Activated T-cell treated with anti-CD3 and anti-CD28 coated beads, Interleukin-2, amount 50 U/mL, for 72 hours (primary cell): ENCODE measurements around the gene CD109. TPM values are rescaled to one million over a fixed set of nuclear protein-coding genes. Genes with fewer than 3 reads are reported as not detected.

Source experiments
- ATAC-seq, 2 donors: fragments of 150-1000 bp; cut with Tn5 transposase; replicated peaks in 1 of 2; 2 replicates each; pipeline ENCODE4 v1.10.0; 2021; ENCODE audit warnings: moderate library complexity in 2 of 2, mild to moderate bottlenecking in 1 of 2
- DNase-seq, 2 donors: peaks; one replicate each; pipeline ENCODE4 v3.0.0; 2021 to 2022; ENCODE audit warnings: mixed read lengths in 1 of 2
- H3K27ac Mint-ChIP-seq: one replicate; pipeline ENCODE4 v1.8.0; 2022; ENCODE audit warnings: mild to moderate bottlenecking, moderate library complexity, mixed read lengths
- H3K27me3 Mint-ChIP-seq: one replicate; pipeline ENCODE4 v1.8.0; 2022; ENCODE audit warnings: low read depth, mixed read lengths
- H3K36me3 Mint-ChIP-seq, 2 donors: one replicate each; pipeline ENCODE4 v1.8.0; 2022; ENCODE audit warnings: mixed read lengths in 2 of 2, mild to moderate bottlenecking in 1 of 2; ENCODE audit not compliant: insufficient read depth in 2 of 2
- H3K4me1 Mint-ChIP-seq: one replicate; pipeline ENCODE4 v1.8.0; 2022; ENCODE audit warnings: low read depth, mixed read lengths
- H3K4me3 Mint-ChIP-seq, 2 donors: one replicate each; pipeline ENCODE4 v1.8.0; 2022; ENCODE audit warnings: mild to moderate bottlenecking in 2 of 2, mixed read lengths in 2 of 2, moderate library complexity in 2 of 2
- H3K9me3 Mint-ChIP-seq, 2 donors: one replicate each; pipeline ENCODE4 v1.8.0; 2022; ENCODE audit warnings: mixed read lengths in 2 of 2
- total RNA-seq, 2 donors: library from RNA; stranded (reverse); gene quantifications; one replicate each; pipeline ENCODE4 v1.2.3, GENCODE V29; 2022

CD109 gene
- total RNA-seq, 2 donors from 2014 or later, result 14.9 to 21.6 TPM

DNA sequence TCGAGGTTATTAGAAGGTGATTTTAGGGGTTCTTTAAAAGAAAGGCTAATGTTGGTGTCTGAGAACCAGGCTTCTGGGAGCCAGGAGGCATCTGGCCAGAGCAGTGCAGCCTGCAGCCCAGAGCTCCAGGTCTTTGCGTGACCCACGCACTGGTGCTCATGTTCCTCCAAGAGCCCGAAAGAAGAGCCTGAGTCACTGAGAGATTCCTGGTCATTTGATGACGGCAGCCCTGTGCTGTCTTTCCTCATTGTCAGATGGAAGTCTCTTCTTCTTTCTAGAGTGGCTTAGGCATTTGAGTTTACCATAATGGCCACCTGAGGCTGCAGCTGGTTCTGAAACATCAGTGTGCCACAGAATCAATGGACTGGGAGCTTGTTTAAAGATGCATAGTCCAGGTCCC lies 46.4 kb downstream of the CD109 start:
- no peak overlapping the region for H3K27ac Mint-ChIP-seq
- no peaks in the 10 kb centered on the region for H3K9me3 Mint-ChIP-seq
- peaks cover 0 to 1% of the 10 kb centered on the region in 2 donors for H3K36me3 Mint-ChIP-seq
- H3K27me3 Mint-ChIP-seq, result no peaks in the 10 kb centered on the region
- H3K4me3 Mint-ChIP-seq, result no peak overlapping the region
- no peak for ATAC-seq
- no peak for DNase-seq
- no peaks in the 10 kb centered on the region for H3K4me1 Mint-ChIP-seq

DNA sequence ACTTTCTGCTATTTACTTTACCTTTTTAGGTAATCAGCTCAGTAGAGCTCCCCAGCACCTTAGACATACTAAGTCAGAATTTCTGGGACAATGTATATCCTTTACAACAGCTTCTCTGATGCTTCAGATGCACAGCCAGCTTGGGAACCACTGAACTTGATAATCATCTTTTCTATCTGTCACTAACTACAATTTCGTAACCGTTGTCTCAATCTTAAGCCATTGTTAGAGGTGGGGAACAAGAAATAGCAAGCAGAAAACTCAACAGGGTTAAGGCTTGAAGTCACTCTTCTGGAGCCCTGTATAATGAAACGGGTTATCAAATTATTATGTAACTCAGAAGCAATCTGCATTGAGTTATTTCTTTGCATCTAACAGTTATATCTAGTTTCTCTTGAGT lies 47.1 kb downstream of the CD109 start:
- no peaks in the 10 kb centered on the region for H3K4me1 Mint-ChIP-seq
- no peak overlapping the region for H3K4me3 Mint-ChIP-seq
- peaks cover 0 to 1% of the 10 kb centered on the region in 2 donors for H3K36me3 Mint-ChIP-seq
- H3K9me3 Mint-ChIP-seq, result no peaks in the 10 kb centered on the region
- ATAC-seq, result no peak
- DNase-seq, result no peak
- H3K27ac Mint-ChIP-seq, result no peak overlapping the region
- H3K27me3 Mint-ChIP-seq, result no peaks in the 10 kb centered on the region

DNA sequence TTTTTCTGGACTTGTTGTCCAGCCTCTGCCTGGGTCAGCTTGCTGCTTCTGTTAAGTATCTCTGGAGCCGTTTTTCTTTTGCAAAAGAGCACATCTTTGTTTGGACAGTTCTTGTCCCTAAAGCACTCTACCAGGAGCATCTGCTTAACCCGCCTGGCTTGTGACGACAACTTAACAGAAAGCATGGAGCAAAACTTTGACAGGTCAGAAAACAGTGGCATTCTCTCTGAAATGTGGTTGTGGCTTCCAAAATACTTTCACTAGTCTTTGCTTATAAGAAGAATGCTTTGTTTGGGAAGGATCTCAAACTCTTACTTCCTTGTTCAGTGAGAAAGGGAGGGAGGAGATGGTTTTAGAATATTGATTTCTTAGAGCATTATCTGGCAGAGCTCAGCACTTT lies 47.6 kb downstream of the CD109 start:
- DNase-seq, result no peak
- no peak for ATAC-seq
- Mint-ChIP-seq H3K4me1 (no peaks in the 10 kb centered on the region), H3K27ac (no peak overlapping the region), H3K4me3 (no peak overlapping the region), H3K9me3 (no peaks in the 10 kb centered on the region), H3K27me3 (no peaks in the 10 kb centered on the region), H3K36me3 (peaks cover 0 to 1% of the 10 kb centered on the region in 2 donors)

GRCh38 chr6:73746787-73747186 lies 50.8 kb downstream of the CD109 start:
- Mint-ChIP-seq H3K36me3 (no peaks in the 10 kb centered on the region), H3K27ac (no peak overlapping the region), H3K4me3 (no peak overlapping the region), H3K4me1 (no peaks in the 10 kb centered on the region), H3K9me3 (no peaks in the 10 kb centered on the region), H3K27me3 (no peaks in the 10 kb centered on the region)
- ATAC-seq (no peak), DNase-seq (no peak)

- ATAC-seq, result peak; percentile 81 to 95
- Mint-ChIP-seq H3K27ac (no peak overlapping the region), H3K9me3 (no peaks in the 10 kb centered on the region), H3K4me3 (no peak overlapping the region), H3K4me1 (no peaks in the 10 kb centered on the region), H3K27me3 (no peaks in the 10 kb centered on the region), H3K36me3 (no peaks in the 10 kb centered on the region)
- DNase-seq, result no peak
Observed at GRCh38 chr6:73747289-73747688, 51.3 kb downstream of the CD109 start.

GRCh38 chr6:73752943-73753342 lies 56.9 kb downstream of the CD109 start:
- no peaks in the 10 kb centered on the region for H3K4me1 Mint-ChIP-seq
- DNase-seq (no peak), ATAC-seq (no peak)
- no peak overlapping the region for H3K27ac Mint-ChIP-seq
- H3K27me3 Mint-ChIP-seq, result no peaks in the 10 kb centered on the region
- H3K4me3 Mint-ChIP-seq, result no peak overlapping the region
- H3K9me3 Mint-ChIP-seq, result no peaks in the 10 kb centered on the region
- no peaks in the 10 kb centered on the region for H3K36me3 Mint-ChIP-seq

- ATAC-seq (no peak), DNase-seq (no peak)
- H3K27ac Mint-ChIP-seq, result no peak overlapping the region
- H3K4me1 Mint-ChIP-seq, result no peaks in the 10 kb centered on the region
- peaks cover 2 to 26% of the 10 kb centered on the region in 2 donors for H3K36me3 Mint-ChIP-seq
- no peaks in the 10 kb centered on the region for H3K27me3 Mint-ChIP-seq
- no peaks in the 10 kb centered on the region for H3K9me3 Mint-ChIP-seq
- no peak overlapping the region for H3K4me3 Mint-ChIP-seq
Observed at GRCh38 chr6:73766040-73766439, 70.0 kb downstream of the CD109 start.

GRCh38 chr6:73768558-73768957 lies 72.6 kb downstream of the CD109 start:
- H3K9me3 Mint-ChIP-seq, result no peaks in the 10 kb centered on the region
- H3K4me3 Mint-ChIP-seq, result no peak overlapping the region
- DNase-seq, result no peak
- peaks cover 2 to 24% of the 10 kb centered on the region in 2 donors for H3K36me3 Mint-ChIP-seq
- no peak for ATAC-seq
- no peaks in the 10 kb centered on the region for H3K27me3 Mint-ChIP-seq
- no peak overlapping the region for H3K27ac Mint-ChIP-seq
- no peaks in the 10 kb centered on the region for H3K4me1 Mint-ChIP-seq

- DNase-seq (no peak), ATAC-seq (no peak)
- H3K4me3 Mint-ChIP-seq, result no peak overlapping the region
- H3K27ac Mint-ChIP-seq, result no peak overlapping the region
- no peaks in the 10 kb centered on the region for H3K4me1 Mint-ChIP-seq
- no peaks in the 10 kb centered on the region for H3K9me3 Mint-ChIP-seq
- H3K27me3 Mint-ChIP-seq, result no peaks in the 10 kb centered on the region
- peaks cover 2 to 14% of the 10 kb centered on the region in 2 donors for H3K36me3 Mint-ChIP-seq
Observed at GRCh38 chr6:73769976-73770375, 74.0 kb downstream of the CD109 start.

DNA sequence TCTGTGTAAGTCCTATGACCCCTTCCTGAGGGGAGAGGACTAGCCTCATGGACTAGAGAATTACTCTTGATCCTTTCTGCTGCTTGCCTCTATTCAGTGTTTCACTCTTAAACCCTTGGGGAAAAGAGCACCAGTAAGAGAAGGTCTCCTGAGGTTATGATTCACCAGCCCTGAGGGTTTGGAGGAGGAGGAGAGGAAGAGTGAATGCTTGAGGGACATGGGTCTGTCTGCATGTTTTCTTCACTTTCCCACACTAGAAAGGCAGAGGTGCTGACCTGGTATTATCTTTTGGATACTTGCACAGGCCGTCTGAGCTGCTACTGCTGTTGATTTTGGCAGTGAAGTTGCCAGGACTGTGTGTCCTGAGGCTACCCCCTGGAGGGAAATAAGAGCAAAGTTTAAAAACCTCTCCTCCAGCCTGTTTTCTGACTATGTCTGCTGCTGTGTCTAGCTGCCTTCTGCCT lies 78.3 kb downstream of the CD109 start:
- H3K27ac Mint-ChIP-seq, result no peak overlapping the region
- no peaks in the 10 kb centered on the region for H3K9me3 Mint-ChIP-seq
- no peaks in the 10 kb centered on the region for H3K27me3 Mint-ChIP-seq
- DNase-seq, result no peak
- no peak overlapping the region for H3K4me3 Mint-ChIP-seq
- peaks cover 0 to 2% of the 10 kb centered on the region in 2 donors for H3K36me3 Mint-ChIP-seq
- ATAC-seq, result no peak
- H3K4me1 Mint-ChIP-seq, result no peaks in the 10 kb centered on the region

DNA sequence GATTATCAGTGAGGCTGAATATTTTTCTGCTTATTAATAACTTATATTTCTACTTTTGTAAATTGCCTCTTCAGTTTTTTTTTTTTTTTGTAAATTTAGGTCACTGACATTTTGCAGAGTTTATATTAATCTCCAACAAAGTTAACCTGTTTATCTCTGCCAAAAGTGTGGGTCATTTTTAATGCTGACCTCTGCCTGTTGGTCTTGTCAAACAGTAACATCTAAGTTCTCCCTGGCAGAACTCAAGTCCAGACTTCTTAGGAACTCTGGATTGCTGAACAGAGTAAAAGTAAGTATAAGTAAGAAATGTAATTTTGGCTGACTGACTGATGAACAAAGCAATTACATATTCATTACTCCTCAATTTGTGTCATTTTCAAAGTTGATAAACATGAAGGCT lies 83.9 kb downstream of the CD109 start:
- no peaks in the 10 kb centered on the region for H3K4me1 Mint-ChIP-seq
- DNase-seq (no peak), ATAC-seq (no peak)
- H3K9me3 Mint-ChIP-seq, result no peaks in the 10 kb centered on the region
- no peak overlapping the region for H3K27ac Mint-ChIP-seq
- no peaks in the 10 kb centered on the region for H3K27me3 Mint-ChIP-seq
- no peak overlapping the region for H3K4me3 Mint-ChIP-seq
- H3K36me3 Mint-ChIP-seq, result peaks cover 0 to 2% of the 10 kb centered on the region in 2 donors

- Mint-ChIP-seq H3K9me3 (no peaks in the 10 kb centered on the region), H3K27me3 (no peaks in the 10 kb centered on the region), H3K4me1 (no peaks in the 10 kb centered on the region), H3K4me3 (no peak overlapping the region), H3K27ac (no peak overlapping the region), H3K36me3 (peaks cover 2 to 9% of the 10 kb centered on the region in 2 donors)
- no peak for DNase-seq
- ATAC-seq, result no peak
Observed at GRCh38 chr6:73782911-73783310, 86.9 kb downstream of the CD109 start.

- no peaks in the 10 kb centered on the region for H3K9me3 Mint-ChIP-seq
- H3K4me1 Mint-ChIP-seq, result peaks cover 8% of the 10 kb centered on the region
- no peak for DNase-seq
- no peaks in the 10 kb centered on the region for H3K27me3 Mint-ChIP-seq
- no peak overlapping the region for H3K27ac Mint-ChIP-seq
- H3K36me3 Mint-ChIP-seq, result peaks cover 2 to 12% of the 10 kb centered on the region in 2 donors
- H3K4me3 Mint-ChIP-seq, result no peak overlapping the region
- no peak for ATAC-seq
Observed at GRCh38 chr6:73784726-73785505, 88.9 kb downstream of the CD109 start.

- no peak for DNase-seq
- Mint-ChIP-seq H3K4me3 (no peak overlapping the region), H3K27me3 (no peaks in the 10 kb centered on the region), H3K9me3 (no peaks in the 10 kb centered on the region), H3K4me1 (peaks cover 8% of the 10 kb centered on the region), H3K27ac (no peak overlapping the region), H3K36me3 (peaks cover 0 to 16% of the 10 kb centered on the region in 2 donors)
- no peak for ATAC-seq
Observed at GRCh38 chr6:73790574-73790973, 94.6 kb downstream of the CD109 start.
